HUDEP-2 (cell line): ENCODE data around the gene NEO1.
A peak's percentile ranks its signal among the peaks of the same experiment; 100 is the strongest.

ENCODE experiments used
- DNase-seq, 76 experiments: peaks; one replicate each; lab custom pipeline; 2025; ENCODE audit not compliant: unreplicated experiment in 76 of 76; lab: John Stamatoyannopoulos, UW

The NEO1 gene

DNA sequence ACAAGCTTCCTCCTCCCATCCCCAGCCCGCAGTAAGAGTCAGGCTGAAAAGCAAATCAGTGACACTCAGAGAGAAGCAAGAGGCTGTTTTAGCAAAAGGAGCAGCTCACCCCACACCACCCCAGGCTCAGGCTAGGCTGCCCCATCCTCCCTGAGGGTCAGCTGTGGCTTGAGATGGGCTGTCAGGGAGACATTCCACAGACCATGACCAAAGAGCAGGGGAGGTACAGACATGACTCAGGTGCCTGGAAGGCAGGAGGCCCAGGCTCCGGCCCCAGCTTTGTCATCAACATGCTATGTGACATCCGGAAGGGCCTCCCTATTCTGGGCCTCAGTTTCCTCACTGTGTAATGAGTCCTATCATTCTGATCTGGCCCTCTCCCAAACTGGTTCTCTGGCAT lies 291.8 kb downstream of the NEO1 start:
- DNase-seq = no peak

GRCh38 chr15:73345658-73346057 lies 293.4 kb downstream of the NEO1 start:
- DNase-seq = no peak

DNA sequence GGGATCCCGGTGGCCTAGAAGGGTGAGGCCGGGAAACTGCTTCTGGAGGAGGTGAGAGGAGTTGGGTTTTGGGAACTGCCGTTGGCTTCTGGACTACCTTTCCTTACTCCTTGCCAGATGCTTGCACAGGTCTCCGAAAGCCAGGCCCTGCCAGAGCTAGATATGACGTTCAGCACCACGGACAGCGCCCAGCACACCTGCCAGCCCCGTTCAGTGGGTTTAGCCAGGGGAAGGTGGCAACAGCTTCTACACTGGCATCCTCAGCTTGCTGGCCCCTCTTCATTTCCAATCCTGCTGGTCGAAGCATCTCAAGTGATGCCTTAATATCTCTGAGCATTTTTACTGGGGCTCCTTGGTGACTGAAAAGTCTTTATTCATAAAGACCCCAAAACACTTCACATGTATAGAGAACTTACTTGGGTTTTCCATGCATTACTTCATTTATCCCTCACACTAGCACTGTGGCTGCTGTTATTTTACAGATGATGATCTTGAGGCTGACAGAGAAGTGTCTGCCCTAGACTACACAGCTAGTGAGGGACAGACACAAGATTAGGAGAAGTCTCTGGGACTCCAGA lies 294.6 kb downstream of the NEO1 start:
- peak in 46 of 76 experiments; percentile 1 to 56 (median 20) for DNase-seq

- no peak for DNase-seq
These were observed 296.9 kb downstream of the NEO1 start for GRCh38 chr15:73349191-73349590.

DNA sequence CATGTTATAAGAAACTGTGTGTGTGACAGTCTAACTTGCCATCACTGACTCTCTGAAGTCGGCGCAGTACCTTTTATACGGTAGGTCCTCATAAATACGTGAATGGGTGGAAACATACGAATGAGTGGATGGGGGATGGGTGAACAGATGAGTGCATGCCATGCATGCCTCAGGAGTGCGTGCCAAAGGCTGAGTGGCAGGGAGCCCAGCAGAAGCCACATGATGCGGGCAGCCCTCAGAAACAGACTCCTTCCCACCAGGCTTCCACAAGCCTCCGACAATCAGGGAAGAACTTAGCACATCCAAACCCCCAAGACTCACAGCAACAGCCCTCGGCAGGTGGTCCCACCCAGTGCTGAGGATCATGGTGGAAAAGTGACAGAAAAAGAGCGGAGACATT lies 299.8 kb downstream of the NEO1 start:
- DNase-seq = no peak

- no peak for DNase-seq
These were observed 301.5 kb downstream of the NEO1 start for GRCh38 chr15:73353734-73354133.

DNA sequence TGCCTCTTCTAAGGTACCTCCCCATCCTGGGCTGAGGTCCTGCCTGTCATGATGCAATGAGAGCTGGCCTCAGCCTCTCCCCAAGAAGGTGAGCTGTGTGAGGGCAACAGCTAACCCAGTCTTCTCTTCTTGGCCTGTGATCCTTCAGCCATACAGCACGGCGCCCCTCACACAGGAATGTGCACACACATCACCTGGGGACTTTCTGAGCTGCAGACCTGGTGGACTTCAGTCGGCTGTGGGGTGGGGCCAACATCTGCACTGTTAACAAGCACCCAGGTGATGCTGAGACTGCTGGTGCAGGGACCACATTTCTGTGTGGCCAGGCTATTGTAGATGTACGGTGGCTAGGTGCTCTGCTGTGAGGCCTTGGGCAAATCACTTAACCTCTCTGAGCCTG lies 302.0 kb downstream of the NEO1 start:
- no peak for DNase-seq
